ENCODE measurements around the gene FAR1.

- TF ChIP-seq POLR2A (IDR thresholded peaks at IDR 0.05; ENCODE audit: low read depth, low read length) = no peak; the same call in 1 of the 2 replicates
- TF ChIP-seq TAF1 (IDR thresholded peaks at IDR 0.05; ENCODE audit: borderline replicate concordance, low read depth, low read length) = no peak; the same call in 1 of the 2 replicates
These were observed at the start of gene FAR1 for GRCh38 chr11:13668102-13668956.
